KOPT-K1 (cell line): ENCODE results near the gene GRID1.

ENCODE experiments used
- H3K27ac ChIP-seq: fragments of 200-600 bp; sonication (generic); 2 replicates; pipeline ENCODE4 v1.5.1; 2016; ENCODE audit warnings: antibody characterized with exemption, mild to moderate bottlenecking, low read depth, low read length; ENCODE audit not compliant: poor library complexity, severe bottlenecking
- H3K36me3 ChIP-seq: fragments of 200-600 bp; sonication (generic); 2 replicates; pipeline ENCODE4 v1.5.1; 2017; ENCODE audit warnings: antibody characterized with exemption, mild to moderate bottlenecking, low read length, moderate library complexity; ENCODE audit not compliant: insufficient read depth
- H3K9me3 ChIP-seq: fragments of 200-600 bp; sonication (generic); 2 replicates; pipeline ENCODE4 v1.5.1; 2017; ENCODE audit warnings: antibody characterized with exemption, low read length, mild to moderate bottlenecking; ENCODE audit not compliant: insufficient read depth, poor library complexity, severe bottlenecking

GRID1 gene

DNA sequence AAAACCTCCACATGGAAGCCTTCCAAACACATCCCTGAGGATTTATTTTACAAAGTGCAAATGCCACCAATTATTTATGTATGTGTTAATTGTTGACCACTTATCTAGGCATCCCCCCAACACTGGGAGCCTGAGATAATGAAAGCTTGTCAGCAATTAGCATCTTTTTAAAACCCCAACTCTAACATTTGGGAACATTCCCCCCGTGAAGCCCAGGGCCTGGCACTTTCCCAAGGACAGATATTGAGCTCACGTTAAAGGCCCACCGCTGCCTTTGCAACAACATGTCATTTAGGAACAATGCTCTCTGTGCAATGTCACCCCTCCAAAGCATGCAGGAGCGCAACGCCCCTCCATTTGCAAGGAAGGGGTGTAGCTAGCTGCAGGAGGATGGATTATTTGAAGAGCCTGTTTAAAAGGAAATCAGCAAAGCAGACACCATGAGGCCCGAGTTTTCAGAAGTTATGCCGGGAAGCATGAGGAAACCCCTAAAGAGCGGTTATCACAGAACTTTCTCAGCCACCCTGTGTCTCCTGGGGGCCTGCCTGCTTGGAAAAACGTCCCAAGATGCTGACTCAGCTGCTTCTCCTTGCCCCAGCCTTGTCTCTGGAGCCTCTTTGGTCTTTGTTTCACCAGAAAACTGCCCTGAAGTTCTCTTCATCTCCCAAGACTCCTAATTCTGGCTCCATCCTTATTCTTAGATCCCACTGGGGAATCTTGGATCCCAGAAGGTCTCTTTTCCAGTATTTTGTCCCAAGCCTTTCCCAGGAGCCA is 444.1 kb downstream of the GRID1 start:
- no peaks in the 10 kb centered on the region for H3K36me3 ChIP-seq
- no peaks in the 10 kb centered on the region for H3K9me3 ChIP-seq

DNA sequence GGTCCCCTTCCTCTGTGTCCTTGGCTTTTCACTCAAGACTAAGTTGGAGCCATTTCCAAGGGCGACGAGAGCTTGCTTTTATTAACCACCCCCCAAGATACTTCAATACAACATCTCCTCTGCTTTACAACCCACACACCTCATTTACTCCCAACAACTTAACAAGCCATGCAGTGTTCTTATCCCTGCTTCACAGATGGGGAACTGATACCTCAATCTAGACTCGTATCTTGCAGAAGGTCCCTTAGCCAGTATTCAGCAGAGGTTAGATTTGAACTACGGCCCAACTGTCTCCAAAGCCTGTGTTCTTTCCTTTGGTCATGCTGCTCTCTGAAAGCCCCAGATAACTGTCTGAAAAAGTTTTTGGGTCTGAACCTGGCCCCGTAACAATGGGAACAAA is 444.8 kb downstream of the GRID1 start:
- H3K27ac ChIP-seq, result no peak overlapping the region
- no peaks in the 10 kb centered on the region for H3K36me3 ChIP-seq
- no peaks in the 10 kb centered on the region for H3K9me3 ChIP-seq

More for the DNA sequence above, 444.1 kb downstream of the GRID1 start:
- H3K27ac ChIP-seq, result no peak overlapping the region

DNA sequence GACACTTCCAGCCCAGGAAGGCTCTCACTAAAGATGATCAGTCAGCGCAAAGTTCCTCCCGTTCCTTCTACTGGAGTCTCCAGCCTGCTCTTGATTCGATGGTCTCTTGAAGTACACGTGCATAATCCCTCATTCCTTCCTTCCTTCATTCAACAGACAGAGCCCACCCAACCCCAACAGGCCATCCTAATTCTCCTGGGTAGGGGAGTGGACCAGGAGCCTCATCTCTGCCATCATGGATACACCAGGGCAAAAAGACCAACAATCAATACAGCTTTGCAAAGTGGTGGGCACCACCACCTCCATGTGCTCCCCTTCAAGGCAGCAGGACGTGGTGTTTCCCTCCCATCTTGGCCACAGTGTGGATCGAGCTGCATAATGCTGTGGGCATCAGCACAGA is 446.3 kb downstream of the GRID1 start:
- Histone ChIP-seq H3K36me3 (no peaks in the 10 kb centered on the region), H3K9me3 (no peaks in the 10 kb centered on the region), H3K27ac (no peak overlapping the region)

DNA sequence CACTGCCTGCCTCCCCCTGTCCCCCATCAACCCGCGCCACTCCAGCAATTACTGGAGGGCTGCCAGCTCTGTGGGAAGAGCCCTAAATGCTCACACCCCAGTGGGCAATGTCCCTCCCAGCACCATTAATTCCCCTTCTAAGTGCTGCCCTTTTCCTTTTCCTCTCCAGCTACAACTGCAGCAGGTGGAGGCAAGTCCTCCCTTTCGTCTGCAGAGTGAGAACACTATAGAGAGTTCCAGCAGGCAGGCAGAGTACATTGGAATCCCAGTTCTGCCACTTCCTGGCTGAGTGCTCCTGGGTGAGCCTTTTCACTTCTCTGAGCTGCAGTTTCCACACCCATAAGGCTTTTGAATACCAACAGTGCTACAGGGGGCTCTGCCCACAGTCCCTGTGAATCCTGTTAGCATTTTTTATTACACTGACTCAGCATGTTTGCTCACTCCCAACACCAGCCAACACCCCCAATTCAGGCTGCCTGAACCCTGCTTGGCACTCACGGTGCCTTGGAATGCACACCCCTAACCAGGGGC is 447.0 kb downstream of the GRID1 start:
- Histone ChIP-seq H3K36me3 (no peaks in the 10 kb centered on the region), H3K9me3 (no peaks in the 10 kb centered on the region), H3K27ac (no peak overlapping the region)

DNA sequence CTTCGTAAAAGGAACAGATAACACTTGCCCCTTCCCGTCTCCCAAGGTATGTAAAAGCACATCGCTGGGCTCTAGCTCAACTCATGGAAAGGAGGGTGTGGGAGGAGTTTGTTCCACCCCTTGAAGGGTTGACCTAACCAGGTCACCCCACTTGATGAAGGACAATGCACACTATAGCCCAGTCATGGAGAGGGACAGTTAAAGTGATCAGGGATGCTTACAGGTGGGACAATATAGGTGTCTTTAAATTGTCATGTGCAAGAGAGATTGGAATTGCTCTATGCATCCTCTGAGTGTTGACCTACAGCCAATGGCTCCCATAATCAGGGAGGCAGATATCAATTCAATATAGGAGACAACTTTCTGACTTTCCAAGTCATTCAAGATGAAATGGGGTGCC is 448.2 kb downstream of the GRID1 start:
- Histone ChIP-seq H3K36me3 (no peaks in the 10 kb centered on the region), H3K27ac (no peak overlapping the region), H3K9me3 (no peaks in the 10 kb centered on the region)

DNA sequence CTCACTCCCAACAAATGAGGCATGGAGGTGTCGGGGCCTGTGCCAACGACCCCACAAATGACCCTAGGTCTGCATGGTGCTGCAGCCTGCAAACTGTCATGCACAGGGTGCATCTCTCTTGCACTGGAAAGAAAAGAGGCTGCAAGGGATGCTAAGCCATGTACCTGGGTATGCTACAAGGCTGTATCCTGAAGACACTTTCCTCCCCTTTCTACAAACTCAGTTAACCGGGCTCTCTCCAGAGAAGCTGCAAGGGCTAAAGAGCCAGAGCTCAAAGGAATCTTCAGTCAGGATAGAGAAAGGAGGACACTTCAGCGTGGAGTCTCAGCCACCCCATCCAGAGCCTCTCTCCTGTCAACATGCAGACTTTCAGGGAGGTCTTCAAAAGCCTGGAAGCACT is 449.0 kb downstream of the GRID1 start:
- H3K9me3 ChIP-seq, result no peaks in the 10 kb centered on the region
- H3K36me3 ChIP-seq, result no peaks in the 10 kb centered on the region
- no peak overlapping the region for H3K27ac ChIP-seq

DNA sequence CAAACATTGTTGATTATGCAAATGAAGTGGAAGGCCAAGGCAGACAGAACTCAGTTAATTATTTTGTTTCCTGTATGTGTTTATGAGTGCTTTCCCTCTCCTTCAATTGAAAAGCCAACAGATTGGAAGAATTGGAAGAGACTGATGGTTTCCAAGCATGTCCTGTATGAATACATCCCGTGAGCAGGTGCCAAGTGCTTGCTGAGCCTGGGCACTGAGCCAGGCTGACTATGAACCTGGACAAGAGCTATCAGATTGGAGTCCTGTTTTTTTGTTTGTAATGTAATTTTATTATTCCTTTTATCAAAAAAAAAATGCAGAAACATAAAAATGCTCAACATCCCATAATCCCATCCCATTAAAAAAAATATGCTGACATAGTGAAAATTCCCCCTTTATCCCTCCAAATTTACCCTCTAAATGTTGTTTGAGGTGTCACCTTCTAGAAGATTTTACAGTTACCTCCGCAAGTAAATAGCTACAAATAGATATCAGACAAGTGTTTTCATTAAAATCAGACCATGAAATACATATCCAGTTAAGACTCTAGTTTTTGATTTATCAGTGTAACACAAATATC is 449.5 kb downstream of the GRID1 start:
- no peak overlapping the region for H3K27ac ChIP-seq
- H3K9me3 ChIP-seq, result no peaks in the 10 kb centered on the region
- H3K36me3 ChIP-seq, result no peaks in the 10 kb centered on the region

DNA sequence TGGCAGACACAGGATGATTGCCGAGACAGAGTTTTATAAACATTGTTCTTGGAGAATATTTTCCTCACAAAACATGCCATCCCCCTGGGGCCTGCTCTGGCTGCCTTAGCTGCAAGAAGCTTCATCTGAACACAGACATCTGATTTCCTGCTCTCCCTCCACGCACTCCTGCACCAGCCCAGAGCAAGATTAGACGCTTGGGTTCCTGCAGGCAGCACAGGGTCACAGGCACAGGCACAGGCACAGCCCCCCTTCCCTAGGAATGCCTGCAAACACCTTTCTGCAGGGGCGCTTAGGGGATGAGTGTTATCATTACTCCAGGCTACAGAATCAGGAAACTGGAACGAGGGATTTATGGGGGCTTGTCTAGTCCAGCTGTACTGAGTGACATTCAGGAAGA is 450.3 kb downstream of the GRID1 start:
- Histone ChIP-seq H3K27ac (no peak overlapping the region), H3K36me3 (no peaks in the 10 kb centered on the region), H3K9me3 (no peaks in the 10 kb centered on the region)

DNA sequence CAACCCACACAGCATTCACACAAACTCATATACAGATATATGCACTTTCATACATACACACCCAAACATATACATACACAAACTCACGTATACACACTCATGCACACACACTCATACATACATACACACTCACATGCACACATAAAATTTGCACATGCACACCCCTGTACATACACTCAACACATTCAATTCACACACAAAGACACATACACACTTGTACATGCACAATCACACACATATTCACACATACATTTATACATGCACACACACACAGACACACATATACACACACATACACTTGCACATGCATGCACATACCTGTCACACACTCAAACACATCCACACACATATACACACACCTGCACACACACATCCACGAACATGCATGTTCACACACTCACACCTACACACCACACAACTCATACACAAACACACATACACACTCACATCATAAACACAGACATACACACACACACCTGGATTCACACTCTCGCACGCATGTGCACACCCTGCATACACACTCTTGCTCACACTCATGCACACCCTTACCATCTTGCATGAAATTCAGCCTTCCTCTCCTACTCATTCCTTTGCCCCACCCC is 451.2 kb downstream of the GRID1 start:
- Histone ChIP-seq H3K36me3 (no peaks in the 10 kb centered on the region), H3K9me3 (no peaks in the 10 kb centered on the region), H3K27ac (no peak overlapping the region)

DNA sequence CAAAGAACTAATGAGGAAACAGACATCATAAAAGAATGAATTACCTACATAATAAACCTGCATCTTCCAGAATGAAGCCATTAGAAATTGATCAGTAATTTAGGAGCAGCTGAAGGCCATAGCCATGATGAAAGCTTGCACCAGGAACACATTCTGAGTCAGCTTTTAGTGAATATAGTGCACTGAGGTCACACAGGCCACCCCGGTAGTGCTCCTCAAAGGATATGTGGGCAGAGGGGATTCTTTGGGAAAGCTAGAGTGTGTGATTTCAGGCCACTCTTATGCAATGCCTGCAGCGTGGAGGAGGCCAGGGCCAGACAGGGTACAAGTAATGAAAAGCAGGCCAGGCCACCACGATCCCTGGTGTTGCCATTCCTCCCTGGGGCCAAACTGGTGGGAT is 451.9 kb downstream of the GRID1 start:
- Histone ChIP-seq H3K9me3 (no peaks in the 10 kb centered on the region), H3K36me3 (no peaks in the 10 kb centered on the region), H3K27ac (no peak overlapping the region)

DNA sequence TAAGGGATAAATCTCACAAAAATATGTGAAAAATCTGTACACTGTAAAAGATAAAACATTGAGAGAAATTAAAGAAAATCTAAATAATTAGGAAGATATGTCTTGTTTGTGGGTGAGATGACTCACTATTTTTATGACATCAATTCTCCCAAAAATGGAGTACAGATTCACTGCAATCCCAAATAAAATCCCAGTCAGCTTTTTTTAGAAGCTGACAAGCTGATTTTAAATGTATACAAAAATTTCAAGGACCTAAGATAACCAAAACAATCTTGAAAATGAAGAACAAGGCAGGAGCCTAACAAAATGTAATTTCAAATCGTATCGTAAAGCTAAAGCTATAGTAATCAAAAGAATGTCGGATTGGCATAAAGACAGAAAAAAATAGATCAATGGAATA is 458.1 kb downstream of the GRID1 start:
- no peak overlapping the region for H3K27ac ChIP-seq
- no peaks in the 10 kb centered on the region for H3K36me3 ChIP-seq
- no peaks in the 10 kb centered on the region for H3K9me3 ChIP-seq

DNA sequence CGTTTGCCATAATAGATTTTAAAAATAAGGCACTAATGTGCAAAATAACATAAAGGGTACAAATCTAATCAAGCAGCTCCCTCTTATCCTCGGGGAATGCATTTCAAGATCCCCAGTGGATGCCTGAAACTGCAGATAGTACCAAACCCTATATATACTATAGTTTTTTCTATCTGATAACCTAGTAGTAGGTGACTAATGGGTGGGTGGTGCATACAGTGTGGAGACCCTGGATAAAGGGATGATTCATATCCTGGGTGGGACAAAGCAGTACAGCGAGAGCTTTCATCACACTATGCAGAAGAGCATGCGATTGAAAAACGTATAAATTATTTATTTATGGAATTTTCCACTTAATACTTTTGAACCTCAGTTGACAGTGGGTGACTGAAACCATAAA is 464.5 kb downstream of the GRID1 start:
- Histone ChIP-seq H3K9me3 (no peaks in the 10 kb centered on the region), H3K36me3 (no peaks in the 10 kb centered on the region), H3K27ac (no peak overlapping the region)

DNA sequence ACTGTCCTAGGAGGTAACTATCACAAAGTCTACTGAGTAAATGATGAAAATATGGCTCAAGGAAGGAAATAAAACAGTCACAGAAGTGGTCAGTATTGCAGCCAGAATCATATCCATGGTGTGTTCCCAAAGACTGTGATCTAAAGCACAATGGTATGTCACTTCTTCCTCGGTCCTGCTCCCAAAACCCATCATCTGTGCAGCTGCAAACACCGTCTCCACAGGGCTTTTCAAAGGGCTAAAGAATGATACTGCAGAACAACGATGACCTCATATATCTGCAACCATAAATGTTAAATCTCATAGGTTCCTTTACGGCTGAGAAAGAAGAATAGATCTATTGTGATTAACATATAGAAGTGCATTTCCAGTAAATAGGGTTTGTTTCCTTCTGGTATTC is 465.0 kb downstream of the GRID1 start:
- no peaks in the 10 kb centered on the region for H3K36me3 ChIP-seq
- no peaks in the 10 kb centered on the region for H3K9me3 ChIP-seq
- no peak overlapping the region for H3K27ac ChIP-seq

DNA sequence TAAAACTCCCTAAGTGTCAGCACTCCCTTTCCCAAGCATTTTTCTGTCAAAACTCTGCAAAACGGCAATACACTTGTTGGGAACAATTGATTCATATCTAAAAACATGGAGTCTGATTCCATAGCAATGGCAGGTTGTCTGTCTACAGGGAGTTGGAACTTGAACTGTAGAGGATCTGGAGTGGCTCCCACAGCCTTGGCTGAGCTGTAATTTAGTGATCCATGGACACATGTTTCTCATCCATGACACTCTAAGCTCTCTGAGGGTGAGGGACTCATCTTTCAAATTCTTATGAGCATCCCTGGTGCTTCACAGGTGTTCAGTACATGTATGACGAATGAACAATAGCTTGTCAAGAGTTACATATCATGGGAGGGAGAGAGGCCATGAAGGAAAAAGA is 466.1 kb downstream of the GRID1 start:
- Histone ChIP-seq H3K36me3 (no peaks in the 10 kb centered on the region), H3K27ac (no peak overlapping the region), H3K9me3 (no peaks in the 10 kb centered on the region)

DNA sequence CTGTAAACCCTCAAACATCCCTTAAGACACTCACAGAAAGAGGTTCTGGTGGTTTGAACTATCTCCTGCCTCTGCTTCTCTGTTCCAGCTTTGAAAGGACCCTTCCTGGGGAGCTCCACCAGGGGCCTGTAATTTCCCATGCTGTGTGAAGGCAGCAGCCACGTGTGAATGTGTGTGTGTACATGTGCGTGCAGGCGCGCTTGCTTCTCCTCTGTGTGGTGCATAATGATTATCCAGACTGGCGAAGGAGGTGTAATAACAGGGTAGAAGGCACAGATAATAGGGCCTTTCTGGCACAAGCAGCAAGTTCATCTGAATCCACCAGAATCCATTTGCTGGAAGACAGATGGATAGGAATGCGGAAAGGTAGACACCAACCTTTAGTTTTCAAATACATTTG is 466.5 kb downstream of the GRID1 start:
- Histone ChIP-seq H3K27ac (no peak overlapping the region), H3K36me3 (no peaks in the 10 kb centered on the region), H3K9me3 (no peaks in the 10 kb centered on the region)

DNA sequence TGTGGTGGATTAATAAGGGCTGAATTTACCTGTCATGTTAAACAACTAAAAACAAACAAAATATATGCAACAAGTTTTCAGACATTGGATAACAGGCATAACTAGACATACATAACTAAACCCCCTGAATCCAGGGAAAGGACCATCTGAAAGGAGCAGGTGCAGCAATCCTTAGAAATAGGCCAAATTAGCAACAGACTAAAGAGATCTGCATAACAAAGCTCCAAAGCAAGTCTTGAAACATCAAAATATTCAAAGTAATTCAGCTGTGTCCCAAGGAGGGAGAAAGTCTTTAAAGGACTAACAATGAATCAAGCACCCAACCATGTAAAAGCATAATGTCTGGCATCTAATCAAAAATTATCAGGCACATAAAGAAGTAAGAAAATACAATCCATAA is 475.1 kb downstream of the GRID1 start:
- Histone ChIP-seq H3K9me3 (no peaks in the 10 kb centered on the region), H3K36me3 (no peaks in the 10 kb centered on the region)

More for the DNA sequence above, 475.1 kb downstream of the GRID1 start:
- H3K27ac ChIP-seq, result no peak overlapping the region
